ENCODE measurements around the gene MINAR2. TPM values are rescaled to one million over a fixed set of nuclear protein-coding genes. Genes with fewer than 3 reads are reported as not detected.

The MINAR2 gene
- total and polyA plus RNA-seq, 9 of the 15 experiments (the other 6 are each of a cell fraction or from before 2014, with no cell fraction given) = not detected

- ChIA-PET CTCF (ENCODE audit: low intra/inter-chr PET ratio) (no interaction called here), POLR2A (no interaction called here)
- Histone ChIP-seq H3K9me1 (ENCODE audit: control insufficient read depth, insufficient read depth, low read length) (no peaks in the 10 kb centered on the region), H4K20me1 (replicated peaks; ENCODE audit: control insufficient read depth, insufficient read depth, low read length) (no peaks in the 10 kb centered on the region), H3K79me2 (ENCODE audit: control insufficient read depth, insufficient read depth, low read length) (no peaks in the 10 kb centered on the region), H3K27me3 (ENCODE audit: control insufficient read depth in 2 of 2, insufficient read depth in 2 of 2, low read length in 2 of 2) (no peaks in the 10 kb centered on the region), H3K4me2 (ENCODE audit: insufficient read depth, low read length) (no peak overlapping the region), H3K9ac (ENCODE audit: insufficient read depth in 1 of 2, low read depth in 2 of 2, low read length in 2 of 2) (no peak overlapping the region), H2AFZ (ENCODE audit: low read depth, low read length) (no peak overlapping the region), H3K4me1 (replicated peaks in 1 of 2; ENCODE audit: control insufficient read depth in 2 of 2, insufficient read depth in 2 of 2, low read length in 2 of 2) (no peaks in the 10 kb centered on the region), H3K9me3 (replicated peaks; ENCODE audit: control insufficient read depth, insufficient read depth, low read depth, low read length) (no peaks in the 10 kb centered on the region), H3K4me3 (no peak overlapping the region), H3K36me3 (ENCODE audit: control insufficient read depth, insufficient read depth, low read length) (no peaks in the 10 kb centered on the region), H3K27ac (ENCODE audit: extremely low read depth, low read depth, low read length) (no peak overlapping the region)
- intact Hi-C loops (cut with micrococcal nuclease) = no loop called here
- no TSS peak for BruUV-seq (replicated peaks)
- WGBS (ENCODE audit: insufficient coverage, low coverage, missing lambda C conversion rate) = 0% methylated on average over 1 of the region's 1 CpG
- in situ Hi-C loops (cut with MboI) = no loop called here
- no peak for ATAC-seq
- no peak for DNase-seq (ENCODE audit: extremely low read depth in 1 of 4, low spot score in 3 of 4)
- FAIRE-seq = no peak
- no peak for TF ChIP-seq TEAD1 (CRISPR knock-in tag; IDR thresholded peaks at IDR 0.05)
- TF ChIP-seq, protein P1, sequence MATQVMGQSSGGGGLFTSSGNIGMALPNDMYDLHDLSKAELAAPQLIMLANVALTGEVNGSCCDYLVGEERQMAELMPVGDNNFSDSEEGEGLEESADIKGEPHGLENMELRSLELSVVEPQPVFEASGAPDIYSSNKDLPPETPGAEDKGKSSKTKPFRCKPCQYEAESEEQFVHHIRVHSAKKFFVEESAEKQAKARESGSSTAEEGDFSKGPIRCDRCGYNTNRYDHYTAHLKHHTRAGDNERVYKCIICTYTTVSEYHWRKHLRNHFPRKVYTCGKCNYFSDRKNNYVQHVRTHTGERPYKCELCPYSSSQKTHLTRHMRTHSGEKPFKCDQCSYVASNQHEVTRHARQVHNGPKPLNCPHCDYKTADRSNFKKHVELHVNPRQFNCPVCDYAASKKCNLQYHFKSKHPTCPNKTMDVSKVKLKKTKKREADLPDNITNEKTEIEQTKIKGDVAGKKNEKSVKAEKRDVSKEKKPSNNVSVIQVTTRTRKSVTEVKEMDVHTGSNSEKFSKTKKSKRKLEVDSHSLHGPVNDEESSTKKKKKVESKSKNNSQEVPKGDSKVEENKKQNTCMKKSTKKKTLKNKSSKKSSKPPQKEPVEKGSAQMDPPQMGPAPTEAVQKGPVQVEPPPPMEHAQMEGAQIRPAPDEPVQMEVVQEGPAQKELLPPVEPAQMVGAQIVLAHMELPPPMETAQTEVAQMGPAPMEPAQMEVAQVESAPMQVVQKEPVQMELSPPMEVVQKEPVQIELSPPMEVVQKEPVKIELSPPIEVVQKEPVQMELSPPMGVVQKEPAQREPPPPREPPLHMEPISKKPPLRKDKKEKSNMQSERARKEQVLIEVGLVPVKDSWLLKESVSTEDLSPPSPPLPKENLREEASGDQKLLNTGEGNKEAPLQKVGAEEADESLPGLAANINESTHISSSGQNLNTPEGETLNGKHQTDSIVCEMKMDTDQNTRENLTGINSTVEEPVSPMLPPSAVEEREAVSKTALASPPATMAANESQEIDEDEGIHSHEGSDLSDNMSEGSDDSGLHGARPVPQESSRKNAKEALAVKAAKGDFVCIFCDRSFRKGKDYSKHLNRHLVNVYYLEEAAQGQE (IDR thresholded peaks at IDR 0.05; ENCODE audit: borderline replicate concordance) = no peak
- TF ChIP-seq, protein P1 (CRISPR knock-in tag; IDR thresholded peaks at IDR 0.05; ENCODE audit: low read depth) = no peak
- no peak for TF ChIP-seq HMGN3 (IDR thresholded peaks at IDR 0.05; ENCODE audit: borderline replicate concordance, extremely low read depth, insufficient read length, low read depth, low read length)
- TF ChIP-seq SRF (CRISPR knock-in tag; IDR thresholded peaks at IDR 0.05) = no peak
- TF ChIP-seq ZNF407 (IDR thresholded peaks at IDR 0.05; ENCODE audit: low read depth) = no peak
These were observed 31.7 kb upstream of the MINAR2 start for GRCh38 chr5:129716235-129716634.
